Progenitor cell of endocrine pancreas (in vitro differentiated cells): ENCODE measurements around the gene RABL6. TPM values are rescaled to one million over a fixed set of nuclear protein-coding genes. Genes with fewer than 3 reads are reported as not detected.
A peak's percentile ranks its signal among the peaks of the same experiment; 100 is the strongest.
"Not testable (repeated sequence)": the region's sequence is repeated elsewhere in the genome, so short reads cannot be mapped to it uniquely, and the experiment has no call there.

Experiments
- DNase-seq: peaks from one replicate; pipeline ENCODE4 v3.0.0; 2021; ENCODE audit warnings: low spot score; ENCODE audit not compliant: unreplicated experiment
- H3K27ac Mint-ChIP-seq: 2 replicates; pipeline ENCODE4 v1.8.0; 2021; ENCODE audit warnings: mild to moderate bottlenecking, moderate library complexity, mixed read lengths
- H3K27me3 Mint-ChIP-seq: 2 replicates; pipeline ENCODE4 v1.8.0; 2021; ENCODE audit warnings: mixed read lengths
- H3K36me3 Mint-ChIP-seq: 2 replicates; pipeline ENCODE4 v1.8.0; 2022; ENCODE audit warnings: mixed read lengths; ENCODE audit not compliant: insufficient read depth
- H3K4me1 Mint-ChIP-seq: 2 replicates; pipeline ENCODE4 v1.8.0; 2021; ENCODE audit warnings: low read depth, mixed read lengths
- H3K4me3 Mint-ChIP-seq: 2 replicates; pipeline ENCODE4 v1.8.0; 2021; ENCODE audit warnings: low read depth, mild to moderate bottlenecking, moderate library complexity, mixed read lengths
- H3K9me3 Mint-ChIP-seq: 2 replicates; pipeline ENCODE4 v1.8.0; 2021; ENCODE audit warnings: low read depth, mixed read lengths
- total RNA-seq: library from RNA; stranded (reverse); gene quantifications from 2 replicates; pipeline ENCODE4 v1.2.1, GENCODE V29; 2021
- TF ChIP-seq, protein P1 (sequence below): fragments of 200-600 bp; sonication (generic); IDR thresholded peaks from one replicate; pipeline ENCODE4 v1.5.0; 2021; ENCODE audit warnings: antibody characterized with exemption, mild to moderate bottlenecking; ENCODE audit not compliant: unreplicated experiment

The RABL6 gene
- total RNA-seq, 1 donor from 2014 or later = 129 TPM

DNA sequence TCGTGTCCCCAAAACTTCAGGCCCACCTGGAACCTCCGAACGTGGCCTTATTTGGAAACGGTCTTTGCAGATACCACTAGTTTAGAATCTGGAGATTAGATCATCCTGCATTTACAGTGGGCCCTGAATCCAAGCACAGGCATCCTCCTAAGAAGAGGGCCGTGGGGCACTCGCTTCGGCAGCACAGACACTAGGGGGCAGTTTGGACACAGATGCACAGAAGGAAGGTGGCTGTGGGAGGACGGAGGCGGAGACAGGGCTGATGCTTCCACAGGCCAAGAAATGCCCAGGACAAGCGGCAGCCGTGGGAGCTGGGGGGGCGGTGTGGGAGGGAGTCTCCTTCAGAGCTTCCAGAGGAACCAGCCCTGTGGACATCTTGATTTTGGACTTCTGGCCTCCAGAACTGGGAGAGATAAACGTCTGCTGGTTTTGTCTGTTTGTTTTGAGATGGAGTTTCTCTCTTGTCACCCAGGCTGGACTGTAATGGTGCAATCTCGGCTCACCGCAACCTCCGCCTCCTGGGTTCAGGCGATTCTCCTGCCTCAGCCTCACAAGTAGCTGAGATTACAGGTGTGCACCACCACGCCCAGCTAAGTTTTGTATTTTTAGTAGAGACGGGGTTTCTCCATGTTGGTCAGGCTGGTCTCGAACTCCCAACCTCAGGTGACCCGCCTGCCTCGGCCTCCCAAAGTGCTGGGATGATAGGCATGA is 46.8 kb upstream of the RABL6 start:
- H3K4me3 Mint-ChIP-seq, H3K36me3 Mint-ChIP-seq, H3K9me3 Mint-ChIP-seq, DNase-seq, H3K4me1 Mint-ChIP-seq, H3K27me3 Mint-ChIP-seq, H3K27ac Mint-ChIP-seq: not testable (repeated sequence)
- TF ChIP-seq, protein P1, sequence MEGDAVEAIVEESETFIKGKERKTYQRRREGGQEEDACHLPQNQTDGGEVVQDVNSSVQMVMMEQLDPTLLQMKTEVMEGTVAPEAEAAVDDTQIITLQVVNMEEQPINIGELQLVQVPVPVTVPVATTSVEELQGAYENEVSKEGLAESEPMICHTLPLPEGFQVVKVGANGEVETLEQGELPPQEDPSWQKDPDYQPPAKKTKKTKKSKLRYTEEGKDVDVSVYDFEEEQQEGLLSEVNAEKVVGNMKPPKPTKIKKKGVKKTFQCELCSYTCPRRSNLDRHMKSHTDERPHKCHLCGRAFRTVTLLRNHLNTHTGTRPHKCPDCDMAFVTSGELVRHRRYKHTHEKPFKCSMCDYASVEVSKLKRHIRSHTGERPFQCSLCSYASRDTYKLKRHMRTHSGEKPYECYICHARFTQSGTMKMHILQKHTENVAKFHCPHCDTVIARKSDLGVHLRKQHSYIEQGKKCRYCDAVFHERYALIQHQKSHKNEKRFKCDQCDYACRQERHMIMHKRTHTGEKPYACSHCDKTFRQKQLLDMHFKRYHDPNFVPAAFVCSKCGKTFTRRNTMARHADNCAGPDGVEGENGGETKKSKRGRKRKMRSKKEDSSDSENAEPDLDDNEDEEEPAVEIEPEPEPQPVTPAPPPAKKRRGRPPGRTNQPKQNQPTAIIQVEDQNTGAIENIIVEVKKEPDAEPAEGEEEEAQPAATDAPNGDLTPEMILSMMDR = peak; percentile 56

DNA sequence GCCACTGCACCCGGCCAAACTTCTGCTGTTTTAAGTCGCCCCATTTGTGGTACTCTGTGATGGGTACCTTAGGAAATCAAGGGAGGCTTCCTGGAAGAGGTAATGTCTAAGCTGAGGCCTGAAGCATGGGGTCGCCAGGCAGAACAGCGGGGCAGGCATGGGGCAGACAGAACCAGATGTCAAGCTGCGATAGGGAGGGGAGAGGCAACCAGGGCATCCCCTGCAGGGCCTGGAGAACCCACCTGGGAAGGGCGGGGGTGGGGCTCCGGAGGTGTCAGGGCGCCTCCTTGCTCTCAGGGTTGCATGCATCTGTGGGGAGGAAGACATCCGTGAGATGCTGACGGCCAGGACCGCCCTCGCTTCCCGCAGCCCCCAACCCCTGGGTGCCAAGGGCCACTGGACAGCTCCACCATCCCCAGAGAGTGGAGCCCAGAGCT is 46.2 kb upstream of the RABL6 start:
- H3K4me1 Mint-ChIP-seq = no peaks in the 10 kb centered on the region
- no peaks in the 10 kb centered on the region for H3K36me3 Mint-ChIP-seq
- no peak overlapping the region for H3K27ac Mint-ChIP-seq
- no peak overlapping the region for H3K4me3 Mint-ChIP-seq
- H3K9me3 Mint-ChIP-seq = no peaks in the 10 kb centered on the region
- no peaks in the 10 kb centered on the region for H3K27me3 Mint-ChIP-seq
- no peak for DNase-seq
- TF ChIP-seq, protein P1 = no peak

DNA sequence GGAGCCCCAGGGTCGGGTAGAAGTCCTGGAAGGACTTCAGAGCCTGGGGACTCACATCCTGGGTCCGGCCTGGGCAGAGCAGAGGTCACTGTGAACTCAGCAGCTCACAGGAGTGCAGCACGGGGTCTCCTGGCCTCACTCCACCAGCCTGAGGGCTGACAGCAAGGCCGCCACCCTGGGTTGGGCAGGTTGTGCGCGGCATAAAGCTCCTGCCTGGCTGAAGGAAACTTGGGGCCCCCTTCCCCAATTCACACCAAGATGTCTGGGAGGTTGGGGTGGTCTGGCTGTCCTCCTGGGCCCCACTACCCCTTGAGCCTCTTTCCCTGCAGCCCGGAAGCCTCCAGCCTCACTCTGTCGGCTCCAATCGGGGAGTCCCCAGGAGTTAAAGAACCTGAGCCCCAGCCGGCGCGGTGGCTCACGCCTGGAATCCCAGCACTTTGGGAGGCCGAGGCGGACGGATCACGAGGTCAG is 45.5 kb upstream of the RABL6 start:
- Mint-ChIP-seq H3K27me3 (peaks cover 3% of the 10 kb centered on the region), H3K4me1 (no peaks in the 10 kb centered on the region), H3K27ac (no peak overlapping the region), H3K36me3 (no peaks in the 10 kb centered on the region), H3K9me3 (no peaks in the 10 kb centered on the region), H3K4me3 (no peak overlapping the region)
- no peak for DNase-seq
- TF ChIP-seq, protein P1 = no peak

DNA sequence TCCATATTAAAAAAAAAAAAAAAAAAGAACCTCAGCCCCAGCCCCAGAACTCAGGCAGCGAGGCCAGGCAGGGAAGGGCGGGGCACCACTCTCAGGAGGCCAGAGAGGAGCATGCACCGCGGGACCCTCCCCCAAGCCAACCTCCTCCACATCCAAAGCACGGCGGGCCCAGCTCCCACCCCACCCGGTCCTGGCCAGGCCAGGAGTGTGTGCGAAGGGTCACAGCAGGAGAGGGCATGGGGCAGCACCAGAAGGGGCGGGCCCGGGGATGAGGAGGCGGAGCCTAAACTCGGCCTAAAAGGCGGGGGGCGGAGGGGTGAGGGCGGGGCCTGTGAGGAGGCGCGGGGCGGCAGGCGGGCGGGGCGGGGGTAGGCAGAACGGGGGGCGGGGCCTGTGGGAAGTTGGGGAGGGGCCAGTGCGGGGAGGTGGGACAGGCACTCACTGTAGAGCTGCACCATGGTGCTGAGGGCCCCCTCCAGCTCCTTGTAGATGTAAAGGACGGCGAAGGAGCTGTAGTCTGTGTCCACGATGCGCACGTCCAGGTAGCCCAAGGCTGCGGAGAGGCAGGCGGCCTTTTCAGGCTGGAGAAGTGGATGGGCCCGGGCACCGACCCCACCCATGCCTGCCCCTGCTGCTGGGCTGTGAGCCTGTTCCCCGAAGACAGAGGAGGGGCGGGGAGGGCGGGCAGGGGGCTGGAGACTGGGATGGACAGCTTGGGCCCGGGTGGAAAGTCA is 44.7 kb upstream of the RABL6 start:
- peaks cover 3% of the 10 kb centered on the region for H3K27me3 Mint-ChIP-seq
- TF ChIP-seq, protein P1 = no peak

DNA sequence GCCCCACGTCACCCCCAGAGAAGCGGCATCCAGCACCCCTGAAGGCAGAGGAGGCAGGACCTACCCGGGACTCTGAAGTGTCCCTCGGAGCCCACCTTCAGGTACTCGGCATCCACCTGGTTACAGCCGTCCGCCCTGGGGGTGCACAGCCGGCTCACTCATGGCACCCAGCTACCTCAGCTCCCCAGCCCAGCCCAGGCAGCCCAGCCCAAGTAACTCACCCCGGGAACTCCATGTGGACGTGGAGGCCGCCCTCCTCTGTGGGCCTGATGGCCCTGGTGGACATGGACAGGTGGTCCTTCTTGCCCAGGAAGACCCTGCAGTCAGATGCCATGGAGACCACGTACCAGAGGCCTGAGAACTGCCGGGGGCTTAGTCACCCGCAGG is 44.1 kb upstream of the RABL6 start:
- Mint-ChIP-seq H3K9me3 (no peaks in the 10 kb centered on the region), H3K27ac (no peak overlapping the region), H3K27me3 (peaks cover 3% of the 10 kb centered on the region), H3K36me3 (no peaks in the 10 kb centered on the region), H3K4me3 (no peak overlapping the region), H3K4me1 (no peaks in the 10 kb centered on the region)
- DNase-seq = no peak
- TF ChIP-seq, protein P1 = no peak

More for the DNA sequence above, 44.7 kb upstream of the RABL6 start:
- Mint-ChIP-seq H3K4me1 (no peaks in the 10 kb centered on the region), H3K4me3 (no peak overlapping the region), H3K36me3 (no peaks in the 10 kb centered on the region), H3K27ac (no peak overlapping the region), H3K9me3 (no peaks in the 10 kb centered on the region)
- DNase-seq = peak; percentile 40
